ENCODE measurements around the gene ALOX5AP. TPM values are rescaled to one million over a fixed set of nuclear protein-coding genes. Genes with fewer than 3 reads are reported as not detected.

The ALOX5AP gene
- total RNA-seq, 1 experiment from 2014 or later: 1.1 TPM

DNA sequence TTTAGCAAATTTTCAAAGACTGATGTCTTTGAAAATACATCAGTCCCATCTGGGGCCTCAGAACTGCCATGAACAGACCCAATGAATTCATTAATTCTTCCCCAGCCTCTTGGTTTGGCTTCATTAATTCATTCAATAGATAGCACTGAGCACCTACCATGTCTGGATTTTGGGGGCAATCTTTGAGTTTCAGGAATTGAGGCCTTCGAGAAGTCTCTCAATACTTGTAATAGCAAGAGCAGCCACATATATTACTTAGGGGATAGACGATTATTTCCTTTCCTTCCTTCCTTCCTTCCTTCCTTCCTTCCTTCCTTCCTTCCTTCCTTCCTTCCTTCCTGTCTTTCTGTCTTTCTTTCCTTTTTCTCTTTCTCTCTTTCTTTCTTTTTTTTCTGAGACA is 64.8 kb downstream of the ALOX5AP start:
- TF ChIP-seq, protein P1, sequence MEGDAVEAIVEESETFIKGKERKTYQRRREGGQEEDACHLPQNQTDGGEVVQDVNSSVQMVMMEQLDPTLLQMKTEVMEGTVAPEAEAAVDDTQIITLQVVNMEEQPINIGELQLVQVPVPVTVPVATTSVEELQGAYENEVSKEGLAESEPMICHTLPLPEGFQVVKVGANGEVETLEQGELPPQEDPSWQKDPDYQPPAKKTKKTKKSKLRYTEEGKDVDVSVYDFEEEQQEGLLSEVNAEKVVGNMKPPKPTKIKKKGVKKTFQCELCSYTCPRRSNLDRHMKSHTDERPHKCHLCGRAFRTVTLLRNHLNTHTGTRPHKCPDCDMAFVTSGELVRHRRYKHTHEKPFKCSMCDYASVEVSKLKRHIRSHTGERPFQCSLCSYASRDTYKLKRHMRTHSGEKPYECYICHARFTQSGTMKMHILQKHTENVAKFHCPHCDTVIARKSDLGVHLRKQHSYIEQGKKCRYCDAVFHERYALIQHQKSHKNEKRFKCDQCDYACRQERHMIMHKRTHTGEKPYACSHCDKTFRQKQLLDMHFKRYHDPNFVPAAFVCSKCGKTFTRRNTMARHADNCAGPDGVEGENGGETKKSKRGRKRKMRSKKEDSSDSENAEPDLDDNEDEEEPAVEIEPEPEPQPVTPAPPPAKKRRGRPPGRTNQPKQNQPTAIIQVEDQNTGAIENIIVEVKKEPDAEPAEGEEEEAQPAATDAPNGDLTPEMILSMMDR (IDR thresholded peaks at IDR 0.05; ENCODE audit: insufficient read depth in 1 of 2, low read depth in 1 of 2, low read length in 1 of 2, severe bottlenecking in 1 of 2, unreplicated experiment in 1 of 2): no peak
- Histone ChIP-seq H3K9me3 (no peaks in the 10 kb centered on the region), H3K36me3 (ENCODE audit: control insufficient read depth, insufficient read depth, low read length) (no peaks in the 10 kb centered on the region), H3K4me1 (peaks cover 5% of the 10 kb centered on the region; the same call in 1 of the 2 replicates), H3K27me3 (replicated peaks; ENCODE audit: control insufficient read depth, insufficient read depth, low read length) (no peaks in the 10 kb centered on the region), H3K4me3 (ENCODE audit: low read depth, low read length) (no peak overlapping the region)
- no TSS peak for BruUV-seq (replicated peaks)
- intact Hi-C loops (cut with micrococcal nuclease; ENCODE audit: unreplicated experiment): loop anchor here (5.0 to 10.0 kb wide), 5 partner anchors 58 to 665 kb away; partner anchors contain the start of genes HMGB1 and USPL1
- Mint-ChIP-seq H3K9me3 (ENCODE audit: unreplicated experiment) (no peaks in the 10 kb centered on the region), H3K27me3 (ENCODE audit: insufficient read depth, unreplicated experiment) (no peaks in the 10 kb centered on the region), H3K27ac (ENCODE audit: unreplicated experiment) (no peak overlapping the region), H3K36me3 (ENCODE audit: insufficient read depth, unreplicated experiment) (no peaks in the 10 kb centered on the region), H3K4me1 (ENCODE audit: low read depth, unreplicated experiment) (no peaks in the 10 kb centered on the region), H3K4me3 (ENCODE audit: unreplicated experiment) (no peak overlapping the region)
- DNase-seq: no peak
- ChIA-PET POLR2A (no interaction called here), CTCF (interaction anchor here (0.7 kb wide), 1 partner anchor 247 kb away, joined by 7 read pairs; no protein-coding TSS in a partner anchor)

DNA sequence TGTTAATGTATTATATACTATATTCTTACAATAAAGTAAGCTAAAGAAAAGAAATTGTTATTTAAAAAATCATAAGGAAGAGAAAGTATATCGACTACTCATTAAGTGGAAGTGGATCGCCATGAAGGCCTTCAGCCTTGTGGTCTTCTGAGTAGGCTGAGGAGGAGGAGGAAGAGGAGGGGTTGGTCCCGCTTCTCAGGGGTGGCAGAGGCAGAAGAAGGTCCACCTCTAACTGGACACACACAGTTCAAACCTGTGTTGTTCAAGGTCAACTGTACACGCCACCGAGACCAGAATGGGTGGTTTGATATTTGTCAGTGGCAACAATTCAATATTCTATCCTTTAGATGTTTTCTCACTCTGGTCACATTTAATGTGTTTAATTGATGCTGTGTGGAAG is 67.2 kb downstream of the ALOX5AP start:
- Histone ChIP-seq H3K4me3 (ENCODE audit: low read depth, low read length) (no peak overlapping the region), H3K9me3 (no peaks in the 10 kb centered on the region), H3K36me3 (ENCODE audit: control insufficient read depth, insufficient read depth, low read length) (no peaks in the 10 kb centered on the region), H3K27me3 (replicated peaks; ENCODE audit: control insufficient read depth, insufficient read depth, low read length) (no peaks in the 10 kb centered on the region), H3K4me1 (peaks cover 5% of the 10 kb centered on the region; the same call in 1 of the 2 replicates)
- H3K36me3 Mint-ChIP-seq (ENCODE audit: insufficient read depth, unreplicated experiment): no peaks in the 10 kb centered on the region
- CTCF ChIA-PET: no interaction called here
- intact Hi-C loops (cut with micrococcal nuclease; ENCODE audit: unreplicated experiment): loop anchor here (1.0 to 10.0 kb wide), 7 partner anchors 60 to 668 kb away; partner anchors contain the start of genes HMGB1 and USPL1
- BruUV-seq (replicated peaks): no TSS peak
- peak overlapping the region; percentile 62 for H3K4me3 Mint-ChIP-seq (ENCODE audit: unreplicated experiment)
- no peaks in the 10 kb centered on the region for H3K9me3 Mint-ChIP-seq (ENCODE audit: unreplicated experiment)
- POLR2A ChIA-PET: no interaction called here
- H3K27me3 Mint-ChIP-seq (ENCODE audit: insufficient read depth, unreplicated experiment): no peaks in the 10 kb centered on the region
- no peaks in the 10 kb centered on the region for H3K4me1 Mint-ChIP-seq (ENCODE audit: low read depth, unreplicated experiment)
- no peak for DNase-seq
- H3K27ac Mint-ChIP-seq (ENCODE audit: unreplicated experiment): no peak overlapping the region
- TF ChIP-seq, protein P1 (IDR thresholded peaks at IDR 0.05; ENCODE audit: insufficient read depth in 1 of 2, low read depth in 1 of 2, low read length in 1 of 2, severe bottlenecking in 1 of 2, unreplicated experiment in 1 of 2): no peak

DNA sequence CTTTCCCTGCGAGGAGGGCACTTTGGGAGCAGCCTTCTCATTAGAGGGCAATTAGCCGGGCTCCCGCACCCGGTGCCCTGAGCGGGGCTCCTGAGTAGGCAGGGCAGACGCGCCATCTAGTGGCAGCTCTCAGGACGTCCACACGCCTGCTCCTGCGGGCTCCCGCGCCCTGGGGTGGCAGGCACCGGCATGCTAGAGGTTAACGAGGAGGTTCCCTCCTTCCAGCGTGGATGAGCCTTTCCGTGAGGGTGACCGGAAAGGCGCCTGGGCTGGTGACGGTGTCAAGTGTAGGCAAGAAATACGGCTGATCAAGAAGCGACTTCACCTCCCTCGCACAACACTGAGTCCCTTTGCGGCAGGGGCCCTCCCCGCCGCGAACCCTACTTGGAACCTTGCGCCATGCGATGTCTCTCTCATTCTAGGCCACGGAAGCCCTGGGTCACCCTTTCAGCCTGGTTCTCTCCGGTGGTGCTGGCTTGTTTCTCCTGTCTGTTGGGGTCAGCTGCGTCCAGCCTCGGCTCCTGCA is 67.7 kb downstream of the ALOX5AP start:
- no peaks in the 10 kb centered on the region for H3K4me1 Mint-ChIP-seq (ENCODE audit: low read depth, unreplicated experiment)
- H3K4me1 ChIP-seq: peaks cover 5% of the 10 kb centered on the region; the same call in 1 of the 2 replicates
- DNase-seq: peak; percentile 81 to 87
- peak overlapping the region; percentile 62 for H3K4me3 Mint-ChIP-seq (ENCODE audit: unreplicated experiment)
- no peaks in the 10 kb centered on the region for H3K27me3 Mint-ChIP-seq (ENCODE audit: insufficient read depth, unreplicated experiment)
- no peaks in the 10 kb centered on the region for H3K9me3 Mint-ChIP-seq (ENCODE audit: unreplicated experiment)
- no TSS peak for BruUV-seq (replicated peaks)
- H3K9me3 ChIP-seq: no peaks in the 10 kb centered on the region
- no peaks in the 10 kb centered on the region for H3K27me3 ChIP-seq (replicated peaks; ENCODE audit: control insufficient read depth, insufficient read depth, low read length)
- H3K27ac Mint-ChIP-seq (ENCODE audit: unreplicated experiment): no peak overlapping the region
- H3K36me3 ChIP-seq (ENCODE audit: control insufficient read depth, insufficient read depth, low read length): no peaks in the 10 kb centered on the region
- TF ChIP-seq, protein P1 (IDR thresholded peaks at IDR 0.05; ENCODE audit: insufficient read depth in 1 of 2, low read depth in 1 of 2, low read length in 1 of 2, severe bottlenecking in 1 of 2, unreplicated experiment in 1 of 2): peak; percentile 93 to 96
- no peaks in the 10 kb centered on the region for H3K36me3 Mint-ChIP-seq (ENCODE audit: insufficient read depth, unreplicated experiment)
- ChIA-PET CTCF (no interaction called here), POLR2A (no interaction called here)
- intact Hi-C loops (cut with micrococcal nuclease; ENCODE audit: unreplicated experiment): loop anchor here (1.0 to 10.0 kb wide), 7 partner anchors 61 to 668 kb away; partner anchors contain the start of genes HMGB1 and USPL1
- H3K4me3 ChIP-seq (ENCODE audit: low read depth, low read length): peak overlapping the region; percentile 27
